ENCODE measurements around the gene UIMC1. TPM values are rescaled to one million over a fixed set of nuclear protein-coding genes. Genes with fewer than 3 reads are reported as not detected.

UIMC1 gene
- total and polyA plus RNA-seq, 12 donors: 11.2 to 58.1 (median 35.9) TPM

DNA sequence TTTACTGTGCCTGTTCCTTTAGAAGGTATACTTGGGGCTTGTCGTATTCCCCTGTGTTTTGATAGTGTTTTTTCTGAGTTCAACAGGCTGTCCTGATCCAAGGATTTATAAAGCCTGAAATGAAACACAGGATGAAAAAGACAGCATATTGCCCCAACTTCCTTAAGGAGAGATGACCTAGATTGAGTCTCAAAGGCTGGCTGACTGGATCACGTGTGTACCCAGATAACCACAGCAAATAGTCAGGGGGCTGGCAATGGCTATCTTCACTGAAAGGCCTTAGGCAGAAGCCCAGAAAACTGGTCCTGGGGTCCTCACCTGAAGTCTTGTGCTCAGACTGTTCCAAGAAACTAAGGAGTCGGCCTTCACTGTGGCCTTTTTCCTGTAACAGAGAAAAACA lies 99.8 kb downstream of the UIMC1 start:
- H3K9me3 ChIP-seq (replicated peaks in 1 of 3): no peaks in the 10 kb centered on the region
- intact Hi-C loops (cut with DNase I): no loop called here
- H3K4me1 ChIP-seq (replicated peaks in 1 of 2): peaks cover 0 to 6% of the 10 kb centered on the region in 2 donors
- TF ChIP-seq POLR2A (IDR thresholded peaks at IDR 0.05): no peak
- TF ChIP-seq, protein P1, sequence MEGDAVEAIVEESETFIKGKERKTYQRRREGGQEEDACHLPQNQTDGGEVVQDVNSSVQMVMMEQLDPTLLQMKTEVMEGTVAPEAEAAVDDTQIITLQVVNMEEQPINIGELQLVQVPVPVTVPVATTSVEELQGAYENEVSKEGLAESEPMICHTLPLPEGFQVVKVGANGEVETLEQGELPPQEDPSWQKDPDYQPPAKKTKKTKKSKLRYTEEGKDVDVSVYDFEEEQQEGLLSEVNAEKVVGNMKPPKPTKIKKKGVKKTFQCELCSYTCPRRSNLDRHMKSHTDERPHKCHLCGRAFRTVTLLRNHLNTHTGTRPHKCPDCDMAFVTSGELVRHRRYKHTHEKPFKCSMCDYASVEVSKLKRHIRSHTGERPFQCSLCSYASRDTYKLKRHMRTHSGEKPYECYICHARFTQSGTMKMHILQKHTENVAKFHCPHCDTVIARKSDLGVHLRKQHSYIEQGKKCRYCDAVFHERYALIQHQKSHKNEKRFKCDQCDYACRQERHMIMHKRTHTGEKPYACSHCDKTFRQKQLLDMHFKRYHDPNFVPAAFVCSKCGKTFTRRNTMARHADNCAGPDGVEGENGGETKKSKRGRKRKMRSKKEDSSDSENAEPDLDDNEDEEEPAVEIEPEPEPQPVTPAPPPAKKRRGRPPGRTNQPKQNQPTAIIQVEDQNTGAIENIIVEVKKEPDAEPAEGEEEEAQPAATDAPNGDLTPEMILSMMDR (IDR thresholded peaks at IDR 0.05): no peak
- peaks cover 0 to 53% of the 10 kb centered on the region in 2 donors for H3K36me3 ChIP-seq (replicated peaks in 1 of 2)
- no peak for DNase-seq
- WGBS, 4 donors: 64 to 71% (median 68%) methylated on average over 3 of the region's 3 CpGs
- no peaks in the 10 kb centered on the region for H3K27me3 ChIP-seq
- peak overlapping the region in 1 of 5 donors; percentile 29 for H3K27ac ChIP-seq
- no peak overlapping the region for H3K4me3 ChIP-seq

DNA sequence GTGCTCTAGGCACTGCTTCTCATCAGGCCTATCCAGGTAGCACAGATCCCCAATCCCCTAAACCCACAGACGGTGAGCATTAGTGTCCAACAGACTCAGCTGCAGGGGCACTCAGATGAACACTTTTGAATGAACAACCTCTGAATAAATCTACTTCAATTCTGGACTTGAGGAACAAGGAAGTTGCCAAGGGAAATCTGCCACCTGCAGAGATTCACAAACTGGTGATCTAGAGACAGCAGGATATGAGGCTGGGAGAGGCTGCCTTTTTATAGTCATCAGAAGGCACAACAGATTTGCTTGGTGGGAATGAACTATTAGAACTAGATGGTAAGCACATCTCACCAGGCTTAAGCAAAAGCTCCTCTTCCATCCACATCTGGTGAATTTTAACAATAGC lies 100.5 kb downstream of the UIMC1 start:
- no peaks in the 10 kb centered on the region for H3K9me3 ChIP-seq (replicated peaks in 1 of 3)
- no peak for TF ChIP-seq POLR2A (IDR thresholded peaks at IDR 0.05)
- TF ChIP-seq, protein P1 (IDR thresholded peaks at IDR 0.05): no peak

DNA sequence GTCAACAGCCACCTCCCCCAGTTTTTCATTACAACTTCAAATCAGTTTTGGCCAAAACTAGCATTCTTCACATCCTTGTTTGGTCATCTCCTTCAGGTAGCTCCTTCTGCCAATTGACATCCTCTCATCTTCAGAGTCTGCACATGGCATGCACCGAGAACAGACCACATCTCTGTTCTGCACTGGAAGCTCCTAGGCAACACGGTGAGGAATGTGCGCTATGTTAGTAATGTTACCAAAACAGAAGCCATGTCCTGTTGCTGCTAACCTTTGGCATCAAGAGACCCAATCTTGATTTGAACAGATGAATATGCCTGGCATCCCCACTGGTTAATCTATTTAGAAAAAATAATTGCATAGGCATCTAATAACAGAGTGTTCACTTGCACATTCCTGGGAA lies 102.3 kb downstream of the UIMC1 start:
- intact Hi-C loops (cut with DNase I): no loop called here
- TF ChIP-seq POLR2A (IDR thresholded peaks at IDR 0.05): no peak
- TF ChIP-seq, protein P1 (IDR thresholded peaks at IDR 0.05): no peak
- WGBS, 4 donors: 85 to 96% (median 93%) methylated on average over 3 of the region's 3 CpGs

More for the DNA sequence above, 100.5 kb downstream of the UIMC1 start:
- H3K4me3 ChIP-seq: no peak overlapping the region
- 83 to 100% (median 95%) methylated on average over 1 of the region's 1 CpG for WGBS, 4 donors
- DNase-seq: no peak
- H3K4me1 ChIP-seq (replicated peaks in 1 of 2): peaks cover 0 to 6% of the 10 kb centered on the region in 2 donors
- no peak overlapping the region for H3K27ac ChIP-seq
- intact Hi-C loops (cut with DNase I): no loop called here
- peaks cover 0 to 53% of the 10 kb centered on the region in 2 donors for H3K36me3 ChIP-seq (replicated peaks in 1 of 2)
- no peaks in the 10 kb centered on the region for H3K27me3 ChIP-seq

DNA sequence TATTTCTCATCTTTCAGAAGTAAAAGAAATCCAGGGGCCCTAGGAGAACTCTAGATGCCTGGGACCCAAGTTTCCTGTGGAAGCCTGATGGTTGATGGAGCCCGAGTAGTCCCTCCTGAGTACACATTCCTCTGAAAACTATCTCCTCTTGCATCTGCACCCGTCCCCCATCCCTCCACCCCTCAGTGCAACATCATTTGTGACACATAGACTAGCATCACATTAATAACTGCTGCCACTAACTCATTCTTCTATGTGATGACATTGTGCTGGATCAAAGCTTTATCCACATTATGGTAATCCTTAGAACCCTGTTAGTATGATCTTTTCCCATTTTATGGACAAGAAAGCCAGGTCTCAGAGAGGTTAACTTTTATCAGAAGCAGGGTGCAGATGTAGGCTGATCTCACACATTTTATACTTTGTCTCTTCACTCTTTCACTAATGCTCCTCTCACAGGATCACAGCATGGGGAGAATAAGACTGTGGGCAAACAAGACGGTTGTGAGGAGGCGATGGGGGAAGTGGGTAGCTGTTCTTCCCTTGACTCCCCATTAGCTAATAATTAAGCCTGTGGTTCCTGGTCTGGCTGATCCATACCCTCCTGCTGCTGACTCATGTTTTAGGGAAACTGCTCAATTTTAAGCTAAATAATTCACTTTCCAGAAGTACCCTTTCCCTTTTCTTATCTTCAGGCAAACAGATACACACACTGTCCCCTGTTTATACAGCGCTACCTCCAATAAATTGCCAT lies 103.5 kb downstream of the UIMC1 start:
- peak in 1 of 7 donors; percentile 14 for DNase-seq
- H3K9me3 ChIP-seq (replicated peaks in 1 of 3): no peaks in the 10 kb centered on the region
- H3K4me1 ChIP-seq (replicated peaks in 1 of 2): no peaks in the 10 kb centered on the region
- peaks cover 0 to 48% of the 10 kb centered on the region in 2 donors for H3K36me3 ChIP-seq (replicated peaks in 1 of 2)
- intact Hi-C loops (cut with DNase I): no loop called here
- no peaks in the 10 kb centered on the region for H3K27me3 ChIP-seq
- no peak overlapping the region for H3K27ac ChIP-seq
- no peak overlapping the region for H3K4me3 ChIP-seq
- TF ChIP-seq POLR2A (IDR thresholded peaks at IDR 0.05): no peak
- TF ChIP-seq, protein P1 (IDR thresholded peaks at IDR 0.05): no peak
- WGBS, 4 donors: 82 to 91% (median 87%) methylated on average over 5 of the region's 5 CpGs

More for the DNA sequence above, 102.3 kb downstream of the UIMC1 start:
- peak in 1 of 7 donors; percentile 8 for DNase-seq
- no peaks in the 10 kb centered on the region for H3K9me3 ChIP-seq (replicated peaks in 1 of 3)
- no peak overlapping the region for H3K4me3 ChIP-seq
- no peaks in the 10 kb centered on the region for H3K27me3 ChIP-seq
- peaks cover 0 to 53% of the 10 kb centered on the region in 2 donors for H3K36me3 ChIP-seq (replicated peaks in 1 of 2)
- H3K4me1 ChIP-seq (replicated peaks in 1 of 2): no peaks in the 10 kb centered on the region
- no peak overlapping the region for H3K27ac ChIP-seq

All from adrenal gland (tissue), 12 donors.